ENCODE data around the gene BAD. TPM values are rescaled to one million over a fixed set of nuclear protein-coding genes. Genes with fewer than 3 reads are reported as not detected.
"Not testable (repeated sequence)": the region's sequence is repeated elsewhere in the genome, so short reads cannot be mapped to it uniquely, and the experiment has no call there.

The BAD gene
- total and polyA plus RNA-seq, 4 donors: 16.0 to 39.5 (median 30.2) TPM

DNA sequence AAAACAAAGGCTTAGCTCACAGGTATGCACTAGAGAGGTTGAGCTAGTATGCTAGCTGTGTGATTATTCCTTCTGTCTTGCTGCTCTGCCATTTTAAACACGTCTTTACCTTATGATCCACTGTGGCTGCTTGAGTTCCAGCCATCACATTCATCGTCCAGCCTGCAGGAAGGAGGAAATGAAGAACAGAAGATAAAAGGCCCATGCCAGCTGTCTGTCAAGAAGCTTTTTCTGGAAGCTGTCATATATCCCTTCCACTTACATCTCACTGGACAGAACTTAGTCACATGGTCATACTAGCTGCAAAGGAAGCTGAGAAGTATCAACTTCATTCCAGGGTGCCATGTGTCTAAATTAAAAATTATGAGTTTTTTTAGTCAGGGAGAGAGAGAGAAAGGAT lies 42.9 kb upstream of the BAD start (continued):
- no peak for TF ChIP-seq FOXA1 (IDR thresholded peaks at IDR 0.05)

DNA sequence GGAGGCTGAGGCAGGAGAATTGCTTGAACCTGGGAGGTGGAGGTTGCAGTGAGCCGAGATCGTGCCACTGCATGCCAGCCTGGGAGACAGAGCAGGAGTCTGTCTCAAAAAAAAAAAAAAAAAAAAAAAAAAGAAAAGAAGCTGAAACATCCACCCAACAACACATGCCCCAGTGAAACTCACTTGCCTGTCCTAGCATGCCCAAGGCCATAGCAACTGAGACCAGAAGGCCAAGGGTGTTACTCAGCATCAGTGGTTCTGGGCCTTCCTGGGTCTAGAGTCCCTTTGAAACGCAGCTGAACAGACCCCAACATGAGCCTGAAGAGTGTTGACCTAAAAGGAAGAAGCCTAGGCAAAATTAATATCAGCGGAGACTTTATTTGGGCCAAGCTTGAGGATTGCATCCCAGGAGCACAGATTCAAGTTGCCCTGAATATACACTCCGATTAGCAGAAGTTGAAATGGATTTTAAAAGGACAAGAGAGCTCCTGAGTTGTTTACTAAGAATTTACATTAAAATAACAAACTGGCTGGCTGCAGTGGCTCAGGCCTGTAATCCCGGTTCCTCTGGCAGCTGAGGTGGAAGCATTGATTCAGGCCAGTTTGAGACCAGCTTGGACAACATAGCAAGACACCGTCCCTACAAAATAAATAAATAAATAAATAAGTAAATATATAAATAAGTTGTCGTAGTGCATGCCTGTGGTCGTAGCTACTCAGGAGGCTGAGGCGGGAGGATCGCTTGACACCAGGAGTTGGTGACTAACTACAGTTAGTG lies 40.4 kb upstream of the BAD start:
- DNase-seq (ENCODE audit: low spot score): no peak
- Histone ChIP-seq H3K36me3 (ENCODE audit: control insufficient read depth in 4 of 4, insufficient read depth in 3 of 4, low read depth in 1 of 4, low read length in 3 of 4) (peaks cover 0 to 18% (median 3%) of the 10 kb centered on the region in 4 donors), H3K27me3 (ENCODE audit: control insufficient read depth in 4 of 4, insufficient read depth in 4 of 4, low read length in 3 of 4) (no peaks in the 10 kb centered on the region), H3K9ac (ENCODE audit: low read depth in 1 of 2, low read length in 2 of 2) (no peak overlapping the region), H3K4me3 (ENCODE audit: low read depth in 1 of 3, low read length in 3 of 3) (no peak overlapping the region), H3K4me1 (ENCODE audit: control insufficient read depth in 4 of 4, insufficient read depth in 4 of 4, low read length in 3 of 4) (no peaks in the 10 kb centered on the region), H3K9me3 (ENCODE audit: control insufficient read depth in 4 of 4, low read length in 3 of 4) (no peaks in the 10 kb centered on the region), H3K27ac (ENCODE audit: low read depth in 1 of 2, low read length in 2 of 2) (no peak overlapping the region)
- 92% methylated on average over 11 of the region's 11 CpGs for WGBS
- TF ChIP-seq FOXA2 (IDR thresholded peaks at IDR 0.05): no peak
- TF ChIP-seq EGR1 (IDR thresholded peaks at IDR 0.05; ENCODE audit: low read depth in 2 of 2): no peak
- TF ChIP-seq MAX (IDR thresholded peaks at IDR 0.05): no peak
- no peak for TF ChIP-seq YY1 (IDR thresholded peaks at IDR 0.05)
- no peak for TF ChIP-seq NR2F2 (IDR thresholded peaks at IDR 0.05)
- no peak for TF ChIP-seq HNF4G (IDR thresholded peaks at IDR 0.05)
- TF ChIP-seq SP1 (IDR thresholded peaks at IDR 0.05): no peak
- TF ChIP-seq, protein P1, sequence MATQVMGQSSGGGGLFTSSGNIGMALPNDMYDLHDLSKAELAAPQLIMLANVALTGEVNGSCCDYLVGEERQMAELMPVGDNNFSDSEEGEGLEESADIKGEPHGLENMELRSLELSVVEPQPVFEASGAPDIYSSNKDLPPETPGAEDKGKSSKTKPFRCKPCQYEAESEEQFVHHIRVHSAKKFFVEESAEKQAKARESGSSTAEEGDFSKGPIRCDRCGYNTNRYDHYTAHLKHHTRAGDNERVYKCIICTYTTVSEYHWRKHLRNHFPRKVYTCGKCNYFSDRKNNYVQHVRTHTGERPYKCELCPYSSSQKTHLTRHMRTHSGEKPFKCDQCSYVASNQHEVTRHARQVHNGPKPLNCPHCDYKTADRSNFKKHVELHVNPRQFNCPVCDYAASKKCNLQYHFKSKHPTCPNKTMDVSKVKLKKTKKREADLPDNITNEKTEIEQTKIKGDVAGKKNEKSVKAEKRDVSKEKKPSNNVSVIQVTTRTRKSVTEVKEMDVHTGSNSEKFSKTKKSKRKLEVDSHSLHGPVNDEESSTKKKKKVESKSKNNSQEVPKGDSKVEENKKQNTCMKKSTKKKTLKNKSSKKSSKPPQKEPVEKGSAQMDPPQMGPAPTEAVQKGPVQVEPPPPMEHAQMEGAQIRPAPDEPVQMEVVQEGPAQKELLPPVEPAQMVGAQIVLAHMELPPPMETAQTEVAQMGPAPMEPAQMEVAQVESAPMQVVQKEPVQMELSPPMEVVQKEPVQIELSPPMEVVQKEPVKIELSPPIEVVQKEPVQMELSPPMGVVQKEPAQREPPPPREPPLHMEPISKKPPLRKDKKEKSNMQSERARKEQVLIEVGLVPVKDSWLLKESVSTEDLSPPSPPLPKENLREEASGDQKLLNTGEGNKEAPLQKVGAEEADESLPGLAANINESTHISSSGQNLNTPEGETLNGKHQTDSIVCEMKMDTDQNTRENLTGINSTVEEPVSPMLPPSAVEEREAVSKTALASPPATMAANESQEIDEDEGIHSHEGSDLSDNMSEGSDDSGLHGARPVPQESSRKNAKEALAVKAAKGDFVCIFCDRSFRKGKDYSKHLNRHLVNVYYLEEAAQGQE (IDR thresholded peaks at IDR 0.05): no peak
- no peak for TF ChIP-seq GABPA (IDR thresholded peaks at IDR 0.05 in 1 of 2, conservative IDR thresholded peaks at IDR 0.05 in 1 of 2)
- no peak for TF ChIP-seq RAD21 (IDR thresholded peaks at IDR 0.05)
- TF ChIP-seq, protein P2, sequence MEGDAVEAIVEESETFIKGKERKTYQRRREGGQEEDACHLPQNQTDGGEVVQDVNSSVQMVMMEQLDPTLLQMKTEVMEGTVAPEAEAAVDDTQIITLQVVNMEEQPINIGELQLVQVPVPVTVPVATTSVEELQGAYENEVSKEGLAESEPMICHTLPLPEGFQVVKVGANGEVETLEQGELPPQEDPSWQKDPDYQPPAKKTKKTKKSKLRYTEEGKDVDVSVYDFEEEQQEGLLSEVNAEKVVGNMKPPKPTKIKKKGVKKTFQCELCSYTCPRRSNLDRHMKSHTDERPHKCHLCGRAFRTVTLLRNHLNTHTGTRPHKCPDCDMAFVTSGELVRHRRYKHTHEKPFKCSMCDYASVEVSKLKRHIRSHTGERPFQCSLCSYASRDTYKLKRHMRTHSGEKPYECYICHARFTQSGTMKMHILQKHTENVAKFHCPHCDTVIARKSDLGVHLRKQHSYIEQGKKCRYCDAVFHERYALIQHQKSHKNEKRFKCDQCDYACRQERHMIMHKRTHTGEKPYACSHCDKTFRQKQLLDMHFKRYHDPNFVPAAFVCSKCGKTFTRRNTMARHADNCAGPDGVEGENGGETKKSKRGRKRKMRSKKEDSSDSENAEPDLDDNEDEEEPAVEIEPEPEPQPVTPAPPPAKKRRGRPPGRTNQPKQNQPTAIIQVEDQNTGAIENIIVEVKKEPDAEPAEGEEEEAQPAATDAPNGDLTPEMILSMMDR (IDR thresholded peaks at IDR 0.05; ENCODE audit: low read depth, low read length, missing input control): no peak
- TF ChIP-seq RXRA (IDR thresholded peaks at IDR 0.05): no peak
- TF ChIP-seq HNF4A (conservative IDR thresholded peaks at IDR 0.05): no peak
- no peak for TF ChIP-seq TAF1 (conservative IDR thresholded peaks at IDR 0.05)
- TF ChIP-seq JUND (IDR thresholded peaks at IDR 0.05): no peak
- TF ChIP-seq, protein P3, sequence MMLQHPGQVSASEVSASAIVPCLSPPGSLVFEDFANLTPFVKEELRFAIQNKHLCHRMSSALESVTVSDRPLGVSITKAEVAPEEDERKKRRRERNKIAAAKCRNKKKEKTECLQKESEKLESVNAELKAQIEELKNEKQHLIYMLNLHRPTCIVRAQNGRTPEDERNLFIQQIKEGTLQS (IDR thresholded peaks at IDR 0.05): no peak

DNA sequence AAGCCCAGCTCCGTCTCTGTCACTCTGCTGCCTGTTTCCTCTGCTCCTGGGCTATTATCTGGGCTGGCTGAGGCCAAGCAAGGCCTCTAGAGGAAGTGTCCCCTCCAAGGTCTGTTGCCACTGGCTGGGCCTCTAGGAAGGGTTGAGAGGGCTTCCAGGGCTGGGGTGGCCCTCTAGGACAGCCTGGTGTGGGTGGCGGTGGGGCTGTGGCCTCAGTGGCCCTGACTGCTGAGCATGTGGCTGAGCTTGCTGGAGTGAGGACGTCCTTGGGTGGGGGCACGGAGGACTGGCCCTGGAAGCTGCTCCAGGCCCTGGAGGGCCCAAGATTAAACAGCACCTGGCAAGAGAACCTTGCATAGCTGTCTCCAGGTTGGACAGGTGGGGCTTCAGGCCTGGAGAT lies 39.5 kb upstream of the BAD start:
- not testable (repeated sequence) for H3K27me3 ChIP-seq (ENCODE audit: control insufficient read depth in 4 of 4, insufficient read depth in 4 of 4, low read length in 3 of 4); H3K27ac ChIP-seq (ENCODE audit: low read depth in 1 of 2, low read length in 2 of 2); H3K4me3 ChIP-seq (ENCODE audit: low read depth in 1 of 3, low read length in 3 of 3); H3K9ac ChIP-seq (ENCODE audit: low read depth in 1 of 2, low read length in 2 of 2); DNase-seq (ENCODE audit: low spot score); H3K9me3 ChIP-seq (ENCODE audit: control insufficient read depth in 4 of 4, low read length in 3 of 4); H3K4me1 ChIP-seq (ENCODE audit: control insufficient read depth in 4 of 4, insufficient read depth in 4 of 4, low read length in 3 of 4)
- 86% methylated on average over 4 of the region's 4 CpGs for WGBS
- H3K36me3 ChIP-seq (ENCODE audit: control insufficient read depth in 4 of 4, insufficient read depth in 3 of 4, low read depth in 1 of 4, low read length in 3 of 4): peaks cover 0 to 18% (median 3%) of the 10 kb centered on the region in 4 donors
